ENCODE measurements around the gene MICAL1. TPM values are rescaled to one million over a fixed set of nuclear protein-coding genes. Genes with fewer than 3 reads are reported as not detected.

Gene MICAL1
- total RNA-seq, 1 donor from 2014 or later = 50.6 TPM

DNA sequence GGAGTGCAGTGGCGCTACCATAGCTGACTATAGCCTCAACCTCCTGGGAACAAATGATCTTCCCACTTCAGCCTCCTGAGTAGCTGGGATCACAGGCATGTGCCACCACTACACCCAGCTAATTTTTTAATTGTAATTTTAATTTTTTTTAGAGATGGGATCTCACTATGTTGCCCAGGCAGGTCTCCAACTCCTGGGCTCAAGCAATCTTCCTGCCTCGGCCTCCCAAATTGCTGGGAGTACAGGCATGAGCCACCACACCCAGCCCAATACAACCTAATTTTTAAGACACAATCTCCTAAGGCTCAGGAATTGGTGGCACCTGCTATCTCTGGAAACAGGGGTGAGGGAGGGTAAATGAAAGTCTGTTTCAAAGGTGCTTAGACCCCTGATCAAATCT is 21.6 kb upstream of the MICAL1 start:
- Mint-ChIP-seq H3K27ac (no peak overlapping the region), H3K36me3 (peaks cover 54% of the 10 kb centered on the region), H3K4me1 (peaks cover 35% of the 10 kb centered on the region), H3K27me3 (ENCODE audit: insufficient read depth, low read depth) (peaks cover 3% of the 10 kb centered on the region), H3K9me3 (no peaks in the 10 kb centered on the region), H3K4me3 (no peak overlapping the region)
- H3K27ac ChIP-seq = peak overlapping the region; percentile 75
- H3K4me3 ChIP-seq = peak overlapping the region; percentile 35
- peaks cover 26% of the 10 kb centered on the region for H3F3A ChIP-seq (ENCODE audit: low read depth)
- no peak overlapping the region for H2AFZ ChIP-seq (replicated peaks)
- H3K4me2 ChIP-seq = peak overlapping the region; percentile 99
- H3K9ac ChIP-seq = no peak overlapping the region
- TF ChIP-seq EZH2phosphoT487 (IDR thresholded peaks at IDR 0.05) (no peak), EZH2 (IDR thresholded peaks at IDR 0.05) (no peak)
- TF ChIP-seq, protein P1, sequence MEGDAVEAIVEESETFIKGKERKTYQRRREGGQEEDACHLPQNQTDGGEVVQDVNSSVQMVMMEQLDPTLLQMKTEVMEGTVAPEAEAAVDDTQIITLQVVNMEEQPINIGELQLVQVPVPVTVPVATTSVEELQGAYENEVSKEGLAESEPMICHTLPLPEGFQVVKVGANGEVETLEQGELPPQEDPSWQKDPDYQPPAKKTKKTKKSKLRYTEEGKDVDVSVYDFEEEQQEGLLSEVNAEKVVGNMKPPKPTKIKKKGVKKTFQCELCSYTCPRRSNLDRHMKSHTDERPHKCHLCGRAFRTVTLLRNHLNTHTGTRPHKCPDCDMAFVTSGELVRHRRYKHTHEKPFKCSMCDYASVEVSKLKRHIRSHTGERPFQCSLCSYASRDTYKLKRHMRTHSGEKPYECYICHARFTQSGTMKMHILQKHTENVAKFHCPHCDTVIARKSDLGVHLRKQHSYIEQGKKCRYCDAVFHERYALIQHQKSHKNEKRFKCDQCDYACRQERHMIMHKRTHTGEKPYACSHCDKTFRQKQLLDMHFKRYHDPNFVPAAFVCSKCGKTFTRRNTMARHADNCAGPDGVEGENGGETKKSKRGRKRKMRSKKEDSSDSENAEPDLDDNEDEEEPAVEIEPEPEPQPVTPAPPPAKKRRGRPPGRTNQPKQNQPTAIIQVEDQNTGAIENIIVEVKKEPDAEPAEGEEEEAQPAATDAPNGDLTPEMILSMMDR (IDR thresholded peaks at IDR 0.05) = no peak
- H3K4me1 ChIP-seq = peaks cover 52% of the 10 kb centered on the region
- H4K20me1 ChIP-seq (ENCODE audit: low read depth) = peaks cover 7% of the 10 kb centered on the region
- peaks cover 6% of the 10 kb centered on the region for H3K36me3 ChIP-seq
- peaks cover 88% of the 10 kb centered on the region for H3K79me2 ChIP-seq (ENCODE audit: low read depth)
- no peak for DNase-seq (ENCODE audit: low spot score)
- no peaks in the 10 kb centered on the region for H3K9me3 ChIP-seq (ENCODE audit: low read depth)
- no peaks in the 10 kb centered on the region for H3K27me3 ChIP-seq

DNA sequence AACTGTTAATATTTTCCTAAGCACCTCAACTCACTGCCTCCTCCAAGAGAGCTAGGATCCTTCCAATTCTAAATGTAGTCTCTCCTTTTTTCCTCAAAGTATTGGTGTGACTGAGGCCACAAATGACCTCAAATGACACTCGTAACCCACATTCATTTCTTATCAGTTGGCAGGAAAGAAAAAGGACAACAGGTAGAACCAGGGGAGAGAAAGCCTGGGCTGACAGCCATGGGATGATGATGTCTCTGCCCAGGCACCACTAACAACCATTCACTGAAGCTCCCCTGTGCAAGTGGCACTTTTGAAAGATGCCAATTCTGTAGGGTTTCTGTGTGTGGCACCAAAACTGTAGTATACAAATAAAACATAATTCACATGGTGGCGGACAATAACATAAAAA is 20.1 kb upstream of the MICAL1 start:
- Mint-ChIP-seq H3K36me3 (peaks cover 50% of the 10 kb centered on the region), H3K27ac (no peak overlapping the region), H3K4me3 (no peak overlapping the region), H3K9me3 (no peaks in the 10 kb centered on the region), H3K4me1 (peaks cover 24% of the 10 kb centered on the region), H3K27me3 (ENCODE audit: insufficient read depth, low read depth) (peaks cover 3% of the 10 kb centered on the region)
- Histone ChIP-seq H4K20me1 (ENCODE audit: low read depth) (peaks cover 7% of the 10 kb centered on the region), H2AFZ (replicated peaks) (no peak overlapping the region), H3K4me1 (peaks cover 37% of the 10 kb centered on the region), H3K9ac (no peak overlapping the region), H3K4me2 (no peak overlapping the region), H3K36me3 (peaks cover 6% of the 10 kb centered on the region), H3K79me2 (ENCODE audit: low read depth) (peaks cover 72% of the 10 kb centered on the region), H3K9me3 (ENCODE audit: low read depth) (no peaks in the 10 kb centered on the region), H3F3A (ENCODE audit: low read depth) (peaks cover 18% of the 10 kb centered on the region), H3K27ac (no peak overlapping the region), H3K4me3 (no peak overlapping the region), H3K27me3 (no peaks in the 10 kb centered on the region)
- TF ChIP-seq, protein P1 (IDR thresholded peaks at IDR 0.05) = no peak
- TF ChIP-seq EZH2phosphoT487 (IDR thresholded peaks at IDR 0.05) (no peak), EZH2 (IDR thresholded peaks at IDR 0.05) (no peak)
- no peak for DNase-seq (ENCODE audit: low spot score)

DNA sequence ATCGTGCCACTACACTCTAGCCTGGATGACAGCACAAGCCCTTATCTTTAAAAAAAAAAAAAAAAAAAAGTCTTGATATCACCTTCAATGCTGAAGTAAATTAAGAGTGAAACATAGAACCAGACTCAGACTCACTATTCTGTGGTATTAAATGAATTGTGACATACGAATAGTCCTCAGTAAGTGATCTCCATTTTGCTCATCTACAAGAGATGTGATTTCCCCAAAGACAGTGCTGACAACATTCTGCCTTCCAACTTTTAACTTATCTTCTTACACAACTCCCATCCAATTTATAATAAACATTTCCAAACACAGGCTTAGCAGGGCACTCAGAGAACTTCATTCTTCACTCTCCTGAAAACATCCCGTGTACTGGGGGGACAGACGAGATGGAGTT is 19.4 kb upstream of the MICAL1 start:
- TF ChIP-seq, protein P1 (IDR thresholded peaks at IDR 0.05) = no peak
- TF ChIP-seq EZH2 (IDR thresholded peaks at IDR 0.05) (no peak), EZH2phosphoT487 (IDR thresholded peaks at IDR 0.05) (no peak)
- peaks cover 18% of the 10 kb centered on the region for H3F3A ChIP-seq (ENCODE audit: low read depth)
- no peaks in the 10 kb centered on the region for H3K9me3 ChIP-seq (ENCODE audit: low read depth)
- H3K27ac ChIP-seq = no peak overlapping the region
- Mint-ChIP-seq H3K4me3 (no peak overlapping the region), H3K27ac (no peak overlapping the region), H3K36me3 (peaks cover 52% of the 10 kb centered on the region), H3K4me1 (peaks cover 20% of the 10 kb centered on the region), H3K9me3 (no peaks in the 10 kb centered on the region), H3K27me3 (ENCODE audit: insufficient read depth, low read depth) (peaks cover 8% of the 10 kb centered on the region)
- peaks cover 6% of the 10 kb centered on the region for H3K36me3 ChIP-seq
- H3K4me3 ChIP-seq = no peak overlapping the region
- peaks cover 66% of the 10 kb centered on the region for H3K79me2 ChIP-seq (ENCODE audit: low read depth)
- no peak overlapping the region for H3K4me2 ChIP-seq
- H3K4me1 ChIP-seq = peaks cover 30% of the 10 kb centered on the region
- H4K20me1 ChIP-seq (ENCODE audit: low read depth) = peaks cover 7% of the 10 kb centered on the region
- DNase-seq (ENCODE audit: low spot score) = no peak
- no peak overlapping the region for H3K9ac ChIP-seq
- no peaks in the 10 kb centered on the region for H3K27me3 ChIP-seq
- no peak overlapping the region for H2AFZ ChIP-seq (replicated peaks)

Measured in neural progenitor cell (in vitro differentiated cells).